GM10266 (cell line): ENCODE measurements around the gene COL23A1.

Source experiments
- DNase-seq: peaks from one replicate; pipeline ENCODE4 v3.0.0; 2012; ENCODE audit errors: extremely low spot score
- TF ChIP-seq, protein P1 (sequence below): IDR thresholded peaks from 2 replicates; pipeline ENCODE4 v1.5.1; 2012; ENCODE audit warnings: mild to moderate bottlenecking, low read depth; ENCODE audit not compliant: control insufficient read depth, insufficient read depth; ENCODE audit errors: missing control alignments

COL23A1 gene

DNA sequence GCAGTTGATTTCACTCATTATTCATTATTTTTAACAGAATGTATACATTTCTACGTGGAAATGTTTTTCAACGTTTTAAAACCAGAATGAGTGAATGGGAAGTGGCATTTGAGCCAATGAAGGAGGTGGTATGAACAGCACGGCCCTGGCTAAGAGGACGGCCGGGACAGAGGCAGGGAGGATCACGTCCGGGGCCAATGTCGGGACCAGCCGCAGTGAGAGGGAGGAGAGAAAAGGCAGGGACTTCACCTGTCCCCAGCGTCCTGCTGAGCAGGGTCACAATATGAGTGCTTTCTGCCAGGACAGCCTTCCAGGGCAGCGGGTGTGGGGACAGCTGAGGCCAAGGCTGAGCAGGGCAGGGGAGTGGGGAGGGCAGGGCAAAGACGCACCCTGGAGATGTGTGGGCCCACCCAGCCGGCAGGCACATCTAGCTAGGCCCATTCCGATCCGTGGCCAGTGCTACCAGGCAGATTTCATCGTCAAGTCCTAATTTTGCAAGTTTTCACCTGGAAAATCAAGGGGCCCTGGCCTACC, 209.6 kb downstream of the COL23A1 start:
- DNase-seq, result no peak
- TF ChIP-seq, protein P1, sequence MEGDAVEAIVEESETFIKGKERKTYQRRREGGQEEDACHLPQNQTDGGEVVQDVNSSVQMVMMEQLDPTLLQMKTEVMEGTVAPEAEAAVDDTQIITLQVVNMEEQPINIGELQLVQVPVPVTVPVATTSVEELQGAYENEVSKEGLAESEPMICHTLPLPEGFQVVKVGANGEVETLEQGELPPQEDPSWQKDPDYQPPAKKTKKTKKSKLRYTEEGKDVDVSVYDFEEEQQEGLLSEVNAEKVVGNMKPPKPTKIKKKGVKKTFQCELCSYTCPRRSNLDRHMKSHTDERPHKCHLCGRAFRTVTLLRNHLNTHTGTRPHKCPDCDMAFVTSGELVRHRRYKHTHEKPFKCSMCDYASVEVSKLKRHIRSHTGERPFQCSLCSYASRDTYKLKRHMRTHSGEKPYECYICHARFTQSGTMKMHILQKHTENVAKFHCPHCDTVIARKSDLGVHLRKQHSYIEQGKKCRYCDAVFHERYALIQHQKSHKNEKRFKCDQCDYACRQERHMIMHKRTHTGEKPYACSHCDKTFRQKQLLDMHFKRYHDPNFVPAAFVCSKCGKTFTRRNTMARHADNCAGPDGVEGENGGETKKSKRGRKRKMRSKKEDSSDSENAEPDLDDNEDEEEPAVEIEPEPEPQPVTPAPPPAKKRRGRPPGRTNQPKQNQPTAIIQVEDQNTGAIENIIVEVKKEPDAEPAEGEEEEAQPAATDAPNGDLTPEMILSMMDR, result no peak

DNA sequence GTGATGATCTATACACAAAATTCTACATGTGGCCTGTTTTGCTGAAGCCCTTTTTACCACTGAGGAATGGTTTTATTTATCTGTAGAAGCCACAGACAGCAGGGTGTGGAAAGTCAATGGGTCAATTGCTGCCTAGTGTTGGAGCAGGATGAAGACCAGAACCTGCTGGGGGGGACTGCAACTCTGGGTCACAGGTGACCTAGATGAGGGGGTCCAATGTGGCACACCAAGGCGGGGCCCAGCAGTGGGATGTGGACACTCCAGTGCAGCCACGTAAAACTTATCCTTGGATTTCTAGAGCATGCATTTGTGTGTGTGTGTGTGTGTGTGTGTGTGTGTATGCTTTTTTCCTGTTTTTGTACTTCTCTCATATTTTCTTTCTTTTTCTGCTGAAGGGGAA, 210.1 kb downstream of the COL23A1 start:
- TF ChIP-seq, protein P1, result no peak

DNA sequence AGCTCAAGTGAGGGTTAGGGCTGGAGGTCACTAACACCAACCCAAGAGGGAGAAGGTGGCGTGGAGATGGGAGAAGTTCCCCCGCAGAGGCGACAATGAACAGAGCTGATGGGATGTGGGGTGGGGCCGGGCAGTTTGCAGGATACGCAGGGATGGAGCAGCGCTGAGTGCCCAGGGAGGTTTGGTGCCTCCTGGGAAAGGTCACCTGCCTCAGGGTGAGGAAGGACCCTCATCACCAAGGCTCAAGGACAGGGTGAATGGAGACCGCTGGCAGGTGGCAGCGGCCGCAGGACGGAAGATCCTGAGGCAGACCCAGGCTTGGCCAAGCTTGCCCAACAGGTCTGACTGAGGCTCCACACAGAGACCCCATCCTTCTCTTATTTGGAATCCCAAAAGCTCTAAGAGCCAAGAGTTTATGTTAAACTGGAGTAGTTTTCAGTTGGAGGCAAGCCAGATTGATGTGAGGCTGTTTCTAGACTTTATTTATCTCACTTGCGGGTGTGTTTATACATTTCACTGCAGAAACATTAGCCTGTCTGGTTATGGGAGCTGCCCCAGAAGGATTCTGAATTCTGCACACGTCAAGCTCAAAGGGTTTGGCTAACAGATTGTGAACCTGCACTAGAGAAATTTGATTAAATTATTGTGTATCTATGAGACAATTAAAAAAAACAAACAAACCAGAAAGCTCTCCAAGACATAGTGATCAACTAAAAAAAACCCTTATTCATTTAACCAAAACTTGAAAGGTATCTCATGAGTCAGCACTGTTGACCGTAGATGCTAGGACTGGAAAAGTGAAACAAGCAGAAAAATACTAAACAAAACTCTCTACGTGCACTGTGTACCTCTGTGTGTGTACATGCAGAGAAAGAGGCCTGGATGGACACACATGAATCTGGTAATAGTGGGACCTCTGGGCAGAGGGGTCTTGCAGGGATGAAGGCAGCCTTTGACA, 211.4 kb downstream of the COL23A1 start:
- DNase-seq, result no peak
- TF ChIP-seq, protein P1, result no peak

More for the DNA sequence above, 210.1 kb downstream of the COL23A1 start:
- DNase-seq, result no peak

DNA sequence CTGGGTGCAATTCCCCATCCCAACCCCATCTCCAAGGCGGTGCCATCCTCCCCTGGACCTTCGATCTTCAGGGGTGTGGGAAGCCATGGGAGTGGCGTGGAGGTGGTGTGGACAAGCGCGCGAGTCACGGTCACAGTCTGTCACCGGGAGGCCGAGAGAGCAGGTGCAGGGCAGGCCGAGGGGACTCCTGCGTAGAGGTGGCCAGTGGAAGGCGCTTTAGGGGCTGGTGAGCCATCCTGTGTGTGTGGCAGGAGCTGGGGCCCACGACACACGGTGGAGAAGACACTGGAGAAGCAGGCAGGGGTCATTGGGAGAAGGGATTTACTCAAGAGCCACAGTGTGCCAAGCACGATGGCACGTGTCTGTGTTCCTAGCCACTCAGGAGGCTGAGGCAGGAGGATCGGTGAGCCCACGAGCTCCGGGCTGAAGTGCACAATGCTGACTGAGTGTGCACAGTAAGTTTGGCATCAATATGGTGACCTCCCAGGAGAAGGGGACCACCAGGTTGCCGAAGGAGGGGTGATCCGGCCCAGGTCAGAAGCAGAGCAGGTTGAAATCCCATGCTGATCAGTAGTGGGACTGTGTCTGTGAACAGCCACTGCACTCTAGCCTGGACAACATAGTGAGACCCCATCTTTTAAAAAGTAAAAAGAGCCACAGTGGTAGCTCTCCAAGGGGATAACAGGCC, 212.5 kb downstream of the COL23A1 start:
- DNase-seq, result no peak
- TF ChIP-seq, protein P1, result no peak

DNA sequence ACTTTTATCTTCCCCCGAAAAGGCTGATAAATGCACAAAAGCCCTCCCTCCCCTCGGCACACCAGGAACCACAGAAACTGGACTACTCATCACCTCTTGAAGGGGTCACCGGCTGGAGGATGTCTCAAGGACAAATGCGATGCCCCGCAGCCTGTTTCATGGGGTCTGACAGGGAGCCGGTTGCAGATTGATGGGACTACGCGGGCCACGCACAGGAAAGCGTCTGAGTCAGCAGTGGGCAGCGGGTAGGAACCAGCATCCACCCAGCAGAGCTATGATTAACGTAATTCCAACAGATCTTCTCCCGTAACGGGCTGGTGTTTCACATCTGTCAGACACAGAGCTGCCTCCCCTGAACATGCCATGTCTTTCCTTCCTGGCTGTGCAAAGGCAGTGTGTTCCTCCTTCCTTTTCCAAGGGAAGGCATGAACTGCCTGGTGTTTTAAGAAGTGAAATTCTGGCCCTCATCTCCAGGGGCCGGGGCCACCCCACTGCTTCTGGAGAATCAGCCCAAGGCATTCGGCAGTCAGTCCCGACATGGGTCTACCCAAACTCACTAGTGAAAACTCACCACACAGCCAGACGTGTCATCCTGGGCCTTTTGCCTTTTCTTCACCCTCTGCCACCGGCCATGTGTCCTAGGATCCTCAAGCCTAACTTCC, 213.1 kb downstream of the COL23A1 start:
- TF ChIP-seq, protein P1, result no peak
- no peak for DNase-seq

DNA sequence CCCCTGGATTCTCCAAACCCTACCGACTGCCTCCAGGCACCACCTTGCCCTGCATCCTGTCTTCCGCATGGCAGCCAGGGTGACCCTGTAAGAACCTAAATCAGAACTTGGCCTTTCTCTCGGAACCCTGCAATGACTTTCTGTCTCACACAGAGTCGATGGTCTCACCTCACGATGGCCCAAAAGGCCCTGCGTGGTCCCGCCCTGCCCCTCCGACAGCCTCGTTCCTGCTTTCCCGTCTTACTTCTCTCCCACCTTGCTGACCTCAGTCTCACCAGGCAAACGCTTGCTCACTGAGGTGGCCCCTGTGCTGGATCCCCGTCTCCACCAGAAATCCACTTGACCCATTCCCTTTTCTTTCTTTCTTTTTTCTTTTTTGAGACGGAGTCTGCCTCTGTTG, 214.8 kb downstream of the COL23A1 start:
- TF ChIP-seq, protein P1, result no peak
- no peak for DNase-seq
